K562 (cell line): ENCODE results near the gene TMC6. TPM values are rescaled to one million over a fixed set of nuclear protein-coding genes. Genes with fewer than 3 reads are reported as not detected.

Experiments used
- ATF7 ChIP-seq: fragments of 450-650 bp; IDR thresholded peaks from 2 replicates; pipeline ENCODE4 v1.7.1; 2014; ENCODE audit warnings: mild to moderate bottlenecking, moderate library complexity
- CBX3 ChIP-seq, 2 experiments: IDR thresholded peaks; 1 replicate in 1 of 2; 2 replicates in 1 of 2; pipeline ENCODE4 v1.6.1; 2012; ENCODE audit warnings: inconsistent platforms in 2 of 2, low read length in 2 of 2, borderline replicate concordance in 1 of 2, control low read depth in 1 of 2
- CHD4 ChIP-seq: fragments of 200-600 bp; sonication (generic); IDR thresholded peaks from 3 replicates; pipeline ENCODE4 v1.6.1; 2012; ENCODE audit warnings: low read depth, mild to moderate bottlenecking, mixed read lengths, low read length, inconsistent platforms; ENCODE audit not compliant: insufficient read depth, insufficient replicate concordance, poor library complexity, severe bottlenecking
- DPF2 ChIP-seq: fragments of 450-650 bp; IDR thresholded peaks from 2 replicates; pipeline ENCODE4 v1.6.1; 2016
- E4F1 ChIP-seq: fragments of 250-450 bp; sonication (Bioruptor Pico); IDR thresholded peaks from 2 replicates; pipeline ENCODE4 v1.5.0; 2021; ENCODE audit warnings: mild to moderate bottlenecking, borderline replicate concordance
- ETS2 ChIP-seq: IDR thresholded peaks from 2 replicates; pipeline ENCODE4 v1.6.1; 2016; ENCODE audit warnings: borderline replicate concordance, missing genetic modification characterization, mild to moderate bottlenecking, moderate library complexity, missing compliant biosample characterization; ENCODE audit not compliant: poor library complexity, severe bottlenecking
- RAD21 ChIP-seq, 2 experiments: fragments of 250-450 bp in 1 of 2; fragments of 450-650 bp in 1 of 2; sonication (Bioruptor Pico) in 1 of 2; formaldehyde crosslinking in 1 of 2; IDR thresholded peaks in 1 of 2; conservative IDR thresholded peaks in 1 of 2; 2 replicates each; pipeline versions ENCODE4 v1.4.0 to v1.8.0; 2020 to 2022; ENCODE audit warnings: mild to moderate bottlenecking in 2 of 2, moderate library complexity in 1 of 2
- SAP30 ChIP-seq: fragments of 200-600 bp; sonication (generic); IDR thresholded peaks from 2 replicates; pipeline ENCODE4 v1.6.1; 2012; ENCODE audit warnings: borderline replicate concordance, low read depth, mild to moderate bottlenecking, moderate library complexity, low read length, control low read depth, inconsistent platforms; ENCODE audit not compliant: insufficient read depth, poor library complexity, severe bottlenecking
- SLC30A9 ChIP-seq: fragments of 250-450 bp; sonication (Bioruptor Pico); IDR thresholded peaks from 2 replicates; pipeline ENCODE4 v1.8.0; 2022; ENCODE audit warnings: mild to moderate bottlenecking, moderate library complexity
- ZNF239 ChIP-seq: fragments of 250-450 bp; sonication (Bioruptor Pico); IDR thresholded peaks from 2 replicates; pipeline ENCODE4 v1.4.0; 2020; ENCODE audit warnings: mild to moderate bottlenecking
- ZNF282 ChIP-seq: sonication (generic); formaldehyde crosslinking; IDR thresholded peaks from 2 replicates; pipeline ENCODE4 v1.8.1; 2023; ENCODE audit warnings: missing genetic modification reagents
- ZNF780A ChIP-seq: fragments of 250-450 bp; sonication (Bioruptor Pico); IDR thresholded peaks from 2 replicates; pipeline ENCODE4 v1.5.0; 2021; ENCODE audit warnings: mild to moderate bottlenecking
- polyA plus RNA-seq, 8 experiments: library from polyadenylated mRNA; depleted of rRNA in 4 of 8; stranded (reverse) in 5 of 8; unstranded in 3 of 8; fragments of >200 nt; fragmentation: Nextera tagmentation in 2 of 8; fragmentation: Illumina TruSeq in 1 of 8; extraction: Ambion mirVana in 2 of 8; extraction: Trizol in 1 of 8; gene quantifications; 2 replicates each; pipeline versions ENCODE4 v1.2.1 to v1.2.3, GENCODE V29; 2011 to 2014; ENCODE audit warnings: inconsistent platforms in 1 of 8, missing spikeins in 1 of 8
- total RNA-seq, 7 experiments: library from RNA; depleted of rRNA in 6 of 7; stranded (reverse); fragments of >200 nt in 6 of 7; fragmentation: Illumina TruSeq in 2 of 7; extraction: Trizol in 2 of 7; gene quantifications; 2 replicates each; pipeline versions ENCODE4 v1.2.1 to v1.2.3, GENCODE V29; 2011 to 2021; ENCODE audit warnings: low replicate concordance in 1 of 7
- TF ChIP-seq, protein P1 (sequence below): fragments of 250-450 bp; sonication (Bioruptor Pico); IDR thresholded peaks from 2 replicates; pipeline ENCODE4 v1.8.0; 2022; ENCODE audit warnings: inconsistent platforms, mild to moderate bottlenecking, moderate library complexity, borderline replicate concordance
- TF ChIP-seq, protein P2 (sequence below): fragments of 250-450 bp; sonication (Bioruptor Pico); IDR thresholded peaks from 2 replicates; pipeline ENCODE4 v1.5.0; 2021; ENCODE audit warnings: mild to moderate bottlenecking, moderate library complexity
- TF ChIP-seq, protein P3 (sequence below), 2 experiments: IDR thresholded peaks; 2 replicates each; pipeline ENCODE4 v1.6.1; 2012; ENCODE audit warnings: improper control_type of control experiment in 2 of 2, low read depth in 2 of 2, low read length in 2 of 2, borderline replicate concordance in 1 of 2

TMC6 gene
- total and polyA plus RNA-seq, 9 of the 15 experiments (the other 6 are each of a cell fraction or from before 2014, with no cell fraction given): 4.1 to 351 (median 66.9) TPM

- TF ChIP-seq, protein P1, sequence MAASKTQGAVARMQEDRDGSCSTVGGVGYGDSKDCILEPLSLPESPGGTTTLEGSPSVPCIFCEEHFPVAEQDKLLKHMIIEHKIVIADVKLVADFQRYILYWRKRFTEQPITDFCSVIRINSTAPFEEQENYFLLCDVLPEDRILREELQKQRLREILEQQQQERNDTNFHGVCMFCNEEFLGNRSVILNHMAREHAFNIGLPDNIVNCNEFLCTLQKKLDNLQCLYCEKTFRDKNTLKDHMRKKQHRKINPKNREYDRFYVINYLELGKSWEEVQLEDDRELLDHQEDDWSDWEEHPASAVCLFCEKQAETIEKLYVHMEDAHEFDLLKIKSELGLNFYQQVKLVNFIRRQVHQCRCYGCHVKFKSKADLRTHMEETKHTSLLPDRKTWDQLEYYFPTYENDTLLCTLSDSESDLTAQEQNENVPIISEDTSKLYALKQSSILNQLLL (CRISPR knock-in tag): no peak
- TF ChIP-seq CBX3 (IDR thresholded peaks at IDR 0.05; ENCODE audit: borderline replicate concordance in 1 of 2, low read length in 2 of 2) (peak in 1 of 2 experiments; percentile 3; a peak in 1 of 3 replicates), CHD4 (peak; percentile 99), RAD21 (CRISPR knock-in tag; conservative IDR thresholded peaks at IDR 0.05 in 1 of 2, IDR thresholded peaks at IDR 0.05 in 1 of 2) (no peak), ZNF282 (CRISPR knock-in tag) (no peak), SAP30 (no peak), ATF7 (no peak), ZNF780A (CRISPR knock-in tag) (no peak), SLC30A9 (CRISPR knock-in tag) (no peak), ETS2 (tag) (no peak), DPF2 (peak; percentile 2; the same call in 1 of the 2 replicates), E4F1 (no peak), ZNF239 (no peak)
- TF ChIP-seq, protein P2, sequence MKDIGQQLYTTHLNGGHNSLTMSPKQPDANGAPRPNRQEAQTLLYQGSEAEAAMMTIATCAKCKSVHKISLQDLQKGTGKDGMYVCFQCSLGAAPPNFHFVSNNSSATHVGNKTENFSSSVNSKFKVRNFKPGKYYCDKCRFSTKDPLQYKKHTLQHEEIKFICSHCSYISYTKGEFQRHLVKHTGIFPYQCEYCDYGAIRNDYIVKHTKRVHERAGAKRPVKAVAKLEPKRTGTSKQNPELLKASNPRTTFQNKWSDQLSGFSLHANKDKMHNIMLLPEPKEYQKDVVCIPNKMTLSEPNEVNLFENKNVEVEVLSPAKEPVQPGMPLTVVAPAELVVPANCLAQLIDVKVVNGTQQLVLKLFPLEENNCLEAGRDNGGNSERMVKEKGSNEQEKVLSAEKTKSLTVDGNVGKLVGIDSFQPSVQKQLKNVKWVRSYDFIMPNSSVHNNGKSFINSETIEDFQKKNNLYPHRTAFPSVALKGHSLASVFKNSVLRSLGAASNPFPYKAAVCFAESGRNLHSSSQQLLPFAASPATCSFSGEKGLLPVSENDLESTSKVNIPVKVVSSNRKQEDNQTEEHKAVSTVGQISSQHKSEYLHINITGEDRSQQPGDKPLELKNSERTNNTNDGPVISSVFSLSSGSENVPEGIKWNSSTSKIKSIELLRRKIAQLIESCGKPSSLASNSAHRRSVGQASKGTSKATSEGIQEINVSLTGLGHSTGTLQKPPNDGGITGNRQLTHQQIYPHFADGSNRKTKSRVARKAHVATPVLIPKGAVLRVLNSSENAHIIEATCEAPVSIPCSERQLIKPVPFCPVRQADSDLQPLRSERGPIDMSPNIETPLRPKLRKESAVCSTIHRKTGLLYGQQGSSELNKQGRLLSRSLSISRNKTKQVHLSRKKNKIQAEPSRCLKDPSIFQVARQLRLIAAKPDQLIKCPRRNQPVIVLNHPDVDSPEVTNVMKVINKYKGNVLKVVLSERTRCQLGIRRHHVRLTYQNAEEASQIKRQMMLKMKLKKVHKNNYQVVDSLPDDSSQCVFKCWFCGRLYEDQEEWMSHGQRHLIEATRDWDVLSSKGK (CRISPR knock-in tag): no peak
- TF ChIP-seq, protein P3, sequence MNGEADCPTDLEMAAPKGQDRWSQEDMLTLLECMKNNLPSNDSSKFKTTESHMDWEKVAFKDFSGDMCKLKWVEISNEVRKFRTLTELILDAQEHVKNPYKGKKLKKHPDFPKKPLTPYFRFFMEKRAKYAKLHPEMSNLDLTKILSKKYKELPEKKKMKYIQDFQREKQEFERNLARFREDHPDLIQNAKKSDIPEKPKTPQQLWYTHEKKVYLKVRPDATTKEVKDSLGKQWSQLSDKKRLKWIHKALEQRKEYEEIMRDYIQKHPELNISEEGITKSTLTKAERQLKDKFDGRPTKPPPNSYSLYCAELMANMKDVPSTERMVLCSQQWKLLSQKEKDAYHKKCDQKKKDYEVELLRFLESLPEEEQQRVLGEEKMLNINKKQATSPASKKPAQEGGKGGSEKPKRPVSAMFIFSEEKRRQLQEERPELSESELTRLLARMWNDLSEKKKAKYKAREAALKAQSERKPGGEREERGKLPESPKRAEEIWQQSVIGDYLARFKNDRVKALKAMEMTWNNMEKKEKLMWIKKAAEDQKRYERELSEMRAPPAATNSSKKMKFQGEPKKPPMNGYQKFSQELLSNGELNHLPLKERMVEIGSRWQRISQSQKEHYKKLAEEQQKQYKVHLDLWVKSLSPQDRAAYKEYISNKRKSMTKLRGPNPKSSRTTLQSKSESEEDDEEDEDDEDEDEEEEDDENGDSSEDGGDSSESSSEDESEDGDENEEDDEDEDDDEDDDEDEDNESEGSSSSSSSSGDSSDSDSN (IDR thresholded peaks at IDR 0.05; ENCODE audit: borderline replicate concordance in 1 of 2, low read depth in 2 of 2, low read length in 2 of 2): 0 out of 4 replicates have a peak, but pooled peaks of 1 of the 2 experiments have one; percentile 8
Observed at GRCh38 chr17:78129351-78130089, 965 bp upstream of the TMC6 start (continued).
